GM12801 (cell line): ENCODE data around the gene DDT.

ENCODE experiments used
- TF ChIP-seq, protein P1 (sequence below): IDR thresholded peaks from one replicate; pipeline ENCODE4 v1.5.1; 2011; ENCODE audit warnings: control low read depth; ENCODE audit not compliant: insufficient read length; ENCODE audit errors: extremely low read depth

The DDT gene

GRCh38 chr22:23925020-23925606 is 49.1 kb downstream of the DDT start:
- TF ChIP-seq, protein P1, sequence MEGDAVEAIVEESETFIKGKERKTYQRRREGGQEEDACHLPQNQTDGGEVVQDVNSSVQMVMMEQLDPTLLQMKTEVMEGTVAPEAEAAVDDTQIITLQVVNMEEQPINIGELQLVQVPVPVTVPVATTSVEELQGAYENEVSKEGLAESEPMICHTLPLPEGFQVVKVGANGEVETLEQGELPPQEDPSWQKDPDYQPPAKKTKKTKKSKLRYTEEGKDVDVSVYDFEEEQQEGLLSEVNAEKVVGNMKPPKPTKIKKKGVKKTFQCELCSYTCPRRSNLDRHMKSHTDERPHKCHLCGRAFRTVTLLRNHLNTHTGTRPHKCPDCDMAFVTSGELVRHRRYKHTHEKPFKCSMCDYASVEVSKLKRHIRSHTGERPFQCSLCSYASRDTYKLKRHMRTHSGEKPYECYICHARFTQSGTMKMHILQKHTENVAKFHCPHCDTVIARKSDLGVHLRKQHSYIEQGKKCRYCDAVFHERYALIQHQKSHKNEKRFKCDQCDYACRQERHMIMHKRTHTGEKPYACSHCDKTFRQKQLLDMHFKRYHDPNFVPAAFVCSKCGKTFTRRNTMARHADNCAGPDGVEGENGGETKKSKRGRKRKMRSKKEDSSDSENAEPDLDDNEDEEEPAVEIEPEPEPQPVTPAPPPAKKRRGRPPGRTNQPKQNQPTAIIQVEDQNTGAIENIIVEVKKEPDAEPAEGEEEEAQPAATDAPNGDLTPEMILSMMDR, result no peak

DNA sequence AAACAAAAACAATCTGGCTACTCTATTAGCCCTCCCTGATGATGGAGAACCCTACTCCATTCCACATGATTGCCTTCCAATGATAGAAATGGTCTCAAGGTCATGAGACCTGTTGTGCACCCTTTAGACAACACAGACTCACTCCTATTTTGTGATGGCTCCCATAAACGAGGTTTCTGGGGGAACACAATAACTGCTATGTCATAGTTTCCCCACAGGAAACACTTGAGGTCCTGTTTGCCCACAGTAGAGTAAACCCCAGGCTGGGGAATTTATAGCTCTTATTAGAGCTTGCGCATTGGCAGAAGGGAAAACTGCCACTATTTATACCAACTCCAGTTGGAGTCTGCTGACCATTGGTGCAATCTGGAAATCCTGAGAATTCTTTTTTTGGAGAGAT is 51.3 kb downstream of the DDT start:
- TF ChIP-seq, protein P1, result no peak
